HepG2 (cell line): ENCODE data around the gene CIB1. TPM values are rescaled to one million over a fixed set of nuclear protein-coding genes. Genes with fewer than 3 reads are reported as not detected.
A peak's percentile ranks its signal among the peaks of the same experiment; 100 is the strongest.

Experiments used
- CBX1 ChIP-seq: IDR thresholded peaks from one replicate; pipeline ENCODE4 v1.6.1; 2016; ENCODE audit warnings: antibody characterized with exemption, low read depth
- CHD4 ChIP-seq: fragments of 200-600 bp; sonication (generic); IDR thresholded peaks from 2 replicates; pipeline ENCODE4 v1.7.0; 2017; ENCODE audit warnings: mild to moderate bottlenecking, low read length, borderline replicate concordance
- CREM ChIP-seq, 2 experiments: sonication (generic) in 1 of 2; formaldehyde crosslinking in 1 of 2; IDR thresholded peaks; 2 replicates each; pipeline versions ENCODE4 v1.4.0 to v1.6.1; 2016 to 2020; ENCODE audit warnings: antibody characterized with exemption in 1 of 2, mild to moderate bottlenecking in 1 of 2, missing genetic modification reagents in 1 of 2
- ETV6 ChIP-seq: sonication (generic); formaldehyde crosslinking; conservative IDR thresholded peaks from 2 replicates; pipeline ENCODE4 v1.4.0; 2020; ENCODE audit warnings: missing genetic modification reagents
- HOXD1 ChIP-seq: sonication (generic); formaldehyde crosslinking; IDR thresholded peaks from 2 replicates; pipeline ENCODE4 v1.5.0; 2020; ENCODE audit warnings: missing genetic modification reagents
- KLF11 ChIP-seq: IDR thresholded peaks from 2 replicates; pipeline ENCODE4 v1.6.1; 2016; ENCODE audit warnings: missing compliant biosample characterization
- SETDB1 ChIP-seq: sonication (generic); formaldehyde crosslinking; IDR thresholded peaks from 2 replicates; pipeline ENCODE4 v1.5.1; 2020; ENCODE audit warnings: missing genetic modification reagents, mild to moderate bottlenecking, borderline replicate concordance
- SYNCRIP ChIP-seq: fragments of 200-400 bp; formaldehyde crosslinking; IDR thresholded peaks from 2 replicates; pipeline ENCODE4 v1.6.1; 2018; ENCODE audit warnings: mild to moderate bottlenecking, low read depth, low read length; ENCODE audit not compliant: insufficient read depth
- TOPORS ChIP-seq: sonication (generic); formaldehyde crosslinking; IDR thresholded peaks from 2 replicates; pipeline ENCODE4 v1.8.0; 2023; ENCODE audit warnings: mild to moderate bottlenecking, missing genetic modification reagents
- ZNF160 ChIP-seq: sonication (generic); formaldehyde crosslinking; IDR thresholded peaks from 2 replicates; pipeline ENCODE4 v1.8.0; 2022; ENCODE audit warnings: mild to moderate bottlenecking, inconsistent platforms, missing genetic modification reagents
- ZNF317 ChIP-seq: sonication (generic); formaldehyde crosslinking; IDR thresholded peaks from 2 replicates; pipeline ENCODE4 v1.5.0; 2020; ENCODE audit warnings: mild to moderate bottlenecking, missing genetic modification reagents
- ZNF33B ChIP-seq: sonication (generic); formaldehyde crosslinking; IDR thresholded peaks from 2 replicates; pipeline ENCODE4 v1.5.1; 2020; ENCODE audit warnings: mild to moderate bottlenecking, missing genetic modification reagents
- ZNF468 ChIP-seq: sonication (generic); formaldehyde crosslinking; IDR thresholded peaks from 2 replicates; pipeline ENCODE4 v1.8.0; 2022; ENCODE audit warnings: mild to moderate bottlenecking, moderate library complexity, missing genetic modification reagents
- ZNF792 ChIP-seq: IDR thresholded peaks from 2 replicates; pipeline ENCODE4 v1.6.1; 2016
- ZSCAN12 ChIP-seq: sonication (generic); formaldehyde crosslinking; IDR thresholded peaks from 2 replicates; pipeline ENCODE4 v1.9.0; 2021; ENCODE audit warnings: mild to moderate bottlenecking, missing genetic modification reagents
- polyA plus RNA-seq, 8 experiments: library from polyadenylated mRNA; depleted of rRNA in 3 of 8; stranded (reverse) in 7 of 8; unstranded in 1 of 8; fragments of >200 nt; fragmentation: Illumina TruSeq in 4 of 8; extraction: Trizol in 4 of 8; gene quantifications; 2 replicates each; pipeline versions ENCODE4 v1.2.1 to v1.2.3, GENCODE V29; 2011 to 2016; ENCODE audit warnings: low read depth in 4 of 8, missing spikeins in 1 of 8, mixed read lengths in 1 of 8; ENCODE audit not compliant: insufficient read depth in 1 of 8
- total RNA-seq, 5 experiments: library from RNA; depleted of rRNA; stranded (reverse); fragments of >200 nt; fragmentation: Illumina TruSeq; extraction: Trizol; gene quantifications; 2 replicates each; pipeline ENCODE4 v1.2.3, GENCODE V29; 2016; ENCODE audit warnings: low read depth in 1 of 5
- TF ChIP-seq, protein P1 (sequence below): sonication (generic); formaldehyde crosslinking; IDR thresholded peaks from 2 replicates; pipeline ENCODE4 v1.4.0; 2020; ENCODE audit warnings: low read depth, mild to moderate bottlenecking, missing genetic modification reagents
- TF ChIP-seq, protein P2 (sequence below): sonication (generic); formaldehyde crosslinking; IDR thresholded peaks from 2 replicates; pipeline ENCODE4 v1.4.0; 2020; ENCODE audit warnings: missing genetic modification reagents; ENCODE audit errors: not compliant biosample characterization
- TF ChIP-seq, protein P3 (sequence below): sonication (generic); formaldehyde crosslinking; conservative IDR thresholded peaks from 2 replicates; pipeline ENCODE4 v1.8.0; 2022; ENCODE audit warnings: mild to moderate bottlenecking, moderate library complexity, missing genetic modification reagents
- TF ChIP-seq, protein P4 (sequence below): sonication (generic); formaldehyde crosslinking; IDR thresholded peaks from 2 replicates; pipeline ENCODE4 v1.5.0; 2020; ENCODE audit warnings: mild to moderate bottlenecking, missing genetic modification reagents
- TF ChIP-seq, protein P5 (sequence below), 2 experiments: IDR thresholded peaks; 2 replicates each; pipeline ENCODE4 v1.6.1; 2011 to 2012; ENCODE audit warnings: low read length in 2 of 2, borderline replicate concordance in 1 of 2, low read depth in 1 of 2, mild to moderate bottlenecking in 1 of 2, moderate library complexity in 1 of 2

Gene CIB1
- total and polyA plus RNA-seq, 2 of the 13 experiments (the other 11 are each of a cell fraction or from before 2014, with no cell fraction given): 38.7 to 72.7 TPM

DNA sequence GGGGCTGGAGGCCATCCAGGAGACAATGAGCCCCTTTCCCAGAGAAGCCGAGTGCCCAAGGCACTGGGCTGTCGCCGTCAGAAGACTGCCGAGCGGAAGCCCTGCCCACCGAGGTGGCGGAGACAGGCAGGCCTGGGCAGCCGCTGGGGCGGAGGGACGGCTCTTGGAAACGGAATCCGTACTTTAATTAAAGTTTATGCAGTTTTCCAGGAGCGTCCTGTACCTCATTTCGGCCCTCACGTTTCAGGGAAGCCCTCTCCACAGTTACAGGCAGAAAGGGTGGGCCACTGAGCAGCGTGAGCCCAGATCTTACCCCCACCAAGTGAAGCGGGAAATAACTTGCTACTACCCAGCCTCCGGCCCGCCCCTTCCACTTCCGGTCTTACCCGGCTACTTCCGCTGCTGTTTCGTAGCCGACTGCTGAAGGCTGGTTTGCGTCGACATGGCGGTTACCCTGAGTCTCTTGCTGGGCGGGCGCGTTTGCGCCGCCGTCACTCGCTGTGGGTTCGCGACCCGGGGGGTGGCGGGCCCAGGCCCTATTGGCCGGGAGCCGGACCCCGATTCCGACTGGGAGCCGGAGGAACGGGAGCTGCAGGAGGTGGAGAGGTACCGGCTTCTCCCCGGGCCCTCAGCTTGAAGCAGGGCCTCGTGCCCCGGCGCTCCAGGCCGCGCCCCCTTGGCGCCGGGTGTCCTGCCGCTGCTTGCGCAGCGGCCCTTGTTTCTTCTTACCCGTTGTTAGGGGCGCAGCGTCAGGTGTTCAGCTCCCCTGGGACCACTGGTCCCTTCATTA, 31.7 kb upstream of the CIB1 start, which contains the start of gene NGRN (continued):
- TF ChIP-seq, protein P1, sequence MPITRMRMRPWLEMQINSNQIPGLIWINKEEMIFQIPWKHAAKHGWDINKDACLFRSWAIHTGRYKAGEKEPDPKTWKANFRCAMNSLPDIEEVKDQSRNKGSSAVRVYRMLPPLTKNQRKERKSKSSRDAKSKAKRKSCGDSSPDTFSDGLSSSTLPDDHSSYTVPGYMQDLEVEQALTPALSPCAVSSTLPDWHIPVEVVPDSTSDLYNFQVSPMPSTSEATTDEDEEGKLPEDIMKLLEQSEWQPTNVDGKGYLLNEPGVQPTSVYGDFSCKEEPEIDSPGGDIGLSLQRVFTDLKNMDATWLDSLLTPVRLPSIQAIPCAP (CRISPR knock-in tag): no peak; the same call in 1 of the 2 replicates
- TF ChIP-seq, protein P2, sequence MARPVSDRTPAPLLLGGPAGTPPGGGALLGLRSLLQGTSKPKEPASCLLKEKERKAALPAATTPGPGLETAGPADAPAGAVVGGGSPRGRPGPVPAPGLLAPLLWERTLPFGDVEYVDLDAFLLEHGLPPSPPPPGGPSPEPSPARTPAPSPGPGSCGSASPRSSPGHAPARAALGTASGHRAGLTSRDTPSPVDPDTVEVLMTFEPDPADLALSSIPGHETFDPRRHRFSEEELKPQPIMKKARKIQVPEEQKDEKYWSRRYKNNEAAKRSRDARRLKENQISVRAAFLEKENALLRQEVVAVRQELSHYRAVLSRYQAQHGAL (CRISPR knock-in tag): peak; percentile 50
- TF ChIP-seq CBX1: no peak
- peak; percentile 62; the same call in 1 of the 2 replicates for TF ChIP-seq KLF11 (CRISPR knock-in tag)
- no peak for TF ChIP-seq HOXD1 (CRISPR knock-in tag)
- TF ChIP-seq ZNF317 (CRISPR knock-in tag): peak; percentile 66; the same call in 1 of the 2 replicates
- 0 out of 2 replicates have a peak, but pooled peaks have one; percentile 33 for TF ChIP-seq ZNF160 (CRISPR knock-in tag)
- TF ChIP-seq ZNF33B (CRISPR knock-in tag): peak; percentile 94
- TF ChIP-seq CREM (IDR thresholded peaks at IDR 0.05): peak; percentile 42; the same call in 1 of the 2 replicates
- no peak for TF ChIP-seq CREM (CRISPR knock-in tag; IDR thresholded peaks at IDR 0.05)
- TF ChIP-seq, protein P3, sequence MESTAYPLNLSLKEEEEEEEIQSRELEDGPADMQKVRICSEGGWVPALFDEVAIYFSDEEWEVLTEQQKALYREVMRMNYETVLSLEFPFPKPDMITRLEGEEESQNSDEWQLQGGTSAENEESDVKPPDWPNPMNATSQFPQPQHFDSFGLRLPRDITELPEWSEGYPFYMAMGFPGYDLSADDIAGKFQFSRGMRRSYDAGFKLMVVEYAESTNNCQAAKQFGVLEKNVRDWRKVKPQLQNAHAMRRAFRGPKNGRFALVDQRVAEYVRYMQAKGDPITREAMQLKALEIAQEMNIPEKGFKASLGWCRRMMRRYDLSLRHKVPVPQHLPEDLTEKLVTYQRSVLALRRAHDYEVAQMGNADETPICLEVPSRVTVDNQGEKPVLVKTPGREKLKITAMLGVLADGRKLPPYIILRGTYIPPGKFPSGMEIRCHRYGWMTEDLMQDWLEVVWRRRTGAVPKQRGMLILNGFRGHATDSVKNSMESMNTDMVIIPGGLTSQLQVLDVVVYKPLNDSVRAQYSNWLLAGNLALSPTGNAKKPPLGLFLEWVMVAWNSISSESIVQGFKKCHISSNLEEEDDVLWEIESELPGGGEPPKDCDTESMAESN (CRISPR knock-in tag): peak; percentile 80
- TF ChIP-seq, protein P4, sequence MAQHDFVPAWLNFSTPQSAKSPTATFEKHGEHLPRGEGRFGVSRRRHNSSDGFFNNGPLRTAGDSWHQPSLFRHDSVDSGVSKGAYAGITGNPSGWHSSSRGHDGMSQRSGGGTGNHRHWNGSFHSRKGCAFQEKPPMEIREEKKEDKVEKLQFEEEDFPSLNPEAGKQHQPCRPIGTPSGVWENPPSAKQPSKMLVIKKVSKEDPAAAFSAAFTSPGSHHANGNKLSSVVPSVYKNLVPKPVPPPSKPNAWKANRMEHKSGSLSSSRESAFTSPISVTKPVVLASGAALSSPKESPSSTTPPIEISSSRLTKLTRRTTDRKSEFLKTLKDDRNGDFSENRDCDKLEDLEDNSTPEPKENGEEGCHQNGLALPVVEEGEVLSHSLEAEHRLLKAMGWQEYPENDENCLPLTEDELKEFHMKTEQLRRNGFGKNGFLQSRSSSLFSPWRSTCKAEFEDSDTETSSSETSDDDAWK: no peak
- TF ChIP-seq SETDB1 (CRISPR knock-in tag): 0 out of 2 replicates have a peak, but pooled peaks have one; percentile 29
- TF ChIP-seq ZNF468 (CRISPR knock-in tag): no peak
- 0 out of 2 replicates have a peak, but pooled peaks have one; percentile 70 for TF ChIP-seq ETV6
- peak; percentile 68; the same call in 1 of the 2 replicates for TF ChIP-seq ZNF792
- TF ChIP-seq CHD4: no peak
- TF ChIP-seq, protein P5, sequence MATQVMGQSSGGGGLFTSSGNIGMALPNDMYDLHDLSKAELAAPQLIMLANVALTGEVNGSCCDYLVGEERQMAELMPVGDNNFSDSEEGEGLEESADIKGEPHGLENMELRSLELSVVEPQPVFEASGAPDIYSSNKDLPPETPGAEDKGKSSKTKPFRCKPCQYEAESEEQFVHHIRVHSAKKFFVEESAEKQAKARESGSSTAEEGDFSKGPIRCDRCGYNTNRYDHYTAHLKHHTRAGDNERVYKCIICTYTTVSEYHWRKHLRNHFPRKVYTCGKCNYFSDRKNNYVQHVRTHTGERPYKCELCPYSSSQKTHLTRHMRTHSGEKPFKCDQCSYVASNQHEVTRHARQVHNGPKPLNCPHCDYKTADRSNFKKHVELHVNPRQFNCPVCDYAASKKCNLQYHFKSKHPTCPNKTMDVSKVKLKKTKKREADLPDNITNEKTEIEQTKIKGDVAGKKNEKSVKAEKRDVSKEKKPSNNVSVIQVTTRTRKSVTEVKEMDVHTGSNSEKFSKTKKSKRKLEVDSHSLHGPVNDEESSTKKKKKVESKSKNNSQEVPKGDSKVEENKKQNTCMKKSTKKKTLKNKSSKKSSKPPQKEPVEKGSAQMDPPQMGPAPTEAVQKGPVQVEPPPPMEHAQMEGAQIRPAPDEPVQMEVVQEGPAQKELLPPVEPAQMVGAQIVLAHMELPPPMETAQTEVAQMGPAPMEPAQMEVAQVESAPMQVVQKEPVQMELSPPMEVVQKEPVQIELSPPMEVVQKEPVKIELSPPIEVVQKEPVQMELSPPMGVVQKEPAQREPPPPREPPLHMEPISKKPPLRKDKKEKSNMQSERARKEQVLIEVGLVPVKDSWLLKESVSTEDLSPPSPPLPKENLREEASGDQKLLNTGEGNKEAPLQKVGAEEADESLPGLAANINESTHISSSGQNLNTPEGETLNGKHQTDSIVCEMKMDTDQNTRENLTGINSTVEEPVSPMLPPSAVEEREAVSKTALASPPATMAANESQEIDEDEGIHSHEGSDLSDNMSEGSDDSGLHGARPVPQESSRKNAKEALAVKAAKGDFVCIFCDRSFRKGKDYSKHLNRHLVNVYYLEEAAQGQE (IDR thresholded peaks at IDR 0.05; ENCODE audit: borderline replicate concordance in 1 of 2, low read depth in 1 of 2, low read length in 2 of 2): peak in 1 of 2 experiments; percentile 48; a peak in 1 of 4 replicates
- TF ChIP-seq TOPORS (CRISPR knock-in tag): peak; percentile 79; the same call in 1 of the 2 replicates
- no peak for TF ChIP-seq SYNCRIP
- no peak; the same call in 1 of the 2 replicates for TF ChIP-seq ZSCAN12 (CRISPR knock-in tag)
